HEK293T (cell line): Measurements from ENCODE around the gene USP6.
"Not testable (repeated sequence)": the region's sequence is repeated elsewhere in the genome, so short reads cannot be mapped to it uniquely, and the experiment has no call there.

Source experiments
- BHLHE40 ChIP-seq: fragments of 450-650 bp; IDR thresholded peaks from 2 replicates; pipeline ENCODE4 v1.6.1; 2016; ENCODE audit warnings: mild to moderate bottlenecking, moderate library complexity, borderline replicate concordance
- FOXA1 ChIP-seq: fragments of 450-650 bp; IDR thresholded peaks from 2 replicates; pipeline ENCODE4 v1.6.1; 2016; ENCODE audit warnings: mild to moderate bottlenecking
- FOXM1 ChIP-seq: fragments of 450-650 bp; IDR thresholded peaks from 2 replicates; pipeline ENCODE4 v1.6.1; 2017; ENCODE audit warnings: mild to moderate bottlenecking, borderline replicate concordance
- L3MBTL2 ChIP-seq: fragments of 450-650 bp; conservative IDR thresholded peaks from 2 replicates; pipeline ENCODE4 v1.6.1; 2016; ENCODE audit warnings: mild to moderate bottlenecking
- NFRKB ChIP-seq: fragments of 450-650 bp; IDR thresholded peaks from 2 replicates; pipeline ENCODE4 v1.6.1; 2016; ENCODE audit warnings: mild to moderate bottlenecking, moderate library complexity
- SP1 ChIP-seq: fragments of 450-650 bp; IDR thresholded peaks from 2 replicates; pipeline ENCODE4 v1.6.1; 2017
- SUZ12 ChIP-seq: fragments of 450-650 bp; IDR thresholded peaks from 2 replicates; pipeline ENCODE4 v1.6.1; 2016; ENCODE audit warnings: mild to moderate bottlenecking
- TARDBP ChIP-seq: fragments of 450-650 bp; IDR thresholded peaks from 2 replicates; pipeline ENCODE4 v1.6.1; 2016

DNA sequence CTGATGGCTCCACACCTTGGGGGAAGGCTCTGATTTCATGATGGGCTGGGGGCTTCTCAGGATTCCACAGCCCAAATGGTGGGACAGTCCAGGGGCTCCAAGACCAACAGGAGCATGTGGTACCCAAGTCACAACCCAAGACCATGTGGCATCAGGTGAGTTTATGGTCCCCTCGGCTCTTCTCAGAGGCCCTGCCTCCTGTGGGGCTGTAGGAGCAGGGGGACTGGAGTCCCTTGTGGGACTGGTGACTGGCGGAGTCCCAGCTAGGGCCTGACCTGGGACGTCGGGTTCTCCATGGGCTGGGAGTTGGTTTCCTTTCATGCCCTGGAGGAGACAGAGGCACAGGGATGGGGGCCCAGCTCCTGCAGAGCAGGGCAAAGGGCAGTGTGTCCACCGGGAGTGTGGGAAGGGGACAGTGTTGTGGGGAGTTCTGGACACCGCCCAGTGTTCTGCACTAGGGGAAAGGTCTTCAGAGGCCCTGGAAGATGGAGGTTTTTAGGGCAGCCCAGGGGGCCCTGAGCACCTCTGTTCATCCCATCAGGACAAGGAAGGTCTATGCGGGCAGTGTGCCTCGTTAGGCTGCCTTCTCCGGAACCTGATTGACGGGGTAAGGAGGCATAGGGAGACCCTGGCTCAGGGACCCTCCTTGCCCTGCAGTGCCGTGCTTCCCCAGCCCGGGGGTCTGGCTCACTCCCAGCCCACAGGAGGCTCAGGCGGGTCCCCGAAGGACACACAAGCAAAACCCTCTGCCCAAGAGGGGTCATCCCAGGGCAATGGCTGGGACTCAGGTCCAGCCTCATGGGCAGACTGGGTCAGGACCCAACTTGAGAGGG lies 21.0 kb downstream of the USP6 start:
- not testable (repeated sequence) for TF ChIP-seq SP1, FOXA1, FOXM1, L3MBTL2, BHLHE40, TARDBP, NFRKB, SUZ12
